GM12878 (cell line): ENCODE results near the gene PAM16. TPM values are rescaled to one million over a fixed set of nuclear protein-coding genes. Genes with fewer than 3 reads are reported as not detected.

Experiments
- ATAC-seq: fragments of 200-7000 bp; cut with Tn5 transposase; 3 replicates; pipeline ENCODE4 v1.9.1; 2020; ENCODE audit warnings: mild to moderate bottlenecking, moderate library complexity
- BruUV-seq: library from RNA; stranded (reverse); fragments of 400-500 nt; replicated peaks from 2 replicates; lab custom pipeline; 2021; lab: Mats Ljungman, UMichigan
- CTCF ChIA-PET: fragments of 300-600 bp; sonication (Branson Sonifier 250); formaldehyde crosslinking; extraction: SDS; loops from one replicate; lab custom pipeline; 2021; ENCODE audit warnings: inconsistent platforms; lab: Yijun Ruan, JAX
- POLR2A ChIA-PET: fragments of 350-600 bp; formaldehyde crosslinking; extraction: SDS; loops from one replicate; lab custom pipeline; 2021; ENCODE audit warnings: inconsistent platforms; lab: Charles Lee
- RAD21 ChIA-PET: fragments of 300-600 bp; sonication (Branson Sonifier 250); formaldehyde crosslinking; loops from one replicate; lab custom pipeline; 2023; ENCODE audit warnings: antibody characterized with exemption; ENCODE audit not compliant: unreplicated experiment; lab: Charles Lee
- SMC1A ChIA-PET: fragments of 300-600 bp; sonication (Branson Sonifier 250); formaldehyde crosslinking; loops from one replicate; lab custom pipeline; 2023; ENCODE audit not compliant: unreplicated experiment, uncharacterized antibody; lab: Charles Lee
- DNase-seq: peaks from one replicate; pipeline ENCODE4 v3.0.0-alpha.2; 2011; ENCODE audit warnings: low read depth, low spot score
- FAIRE-seq: peaks from 3 replicates; lab custom pipeline; 2011; peaks lifted over from hg19 to GRCh38; lab: Jason Lieb, UNC
- H2AFZ ChIP-seq: 2 replicates; pipeline ENCODE4 v1.6.0; 2011; ENCODE audit warnings: low read depth, low read length, control low read depth; ENCODE audit not compliant: control insufficient read depth
- H3K27ac ChIP-seq: 2 replicates; pipeline ENCODE4 v1.5.1; 2011; ENCODE audit warnings: control low read depth; ENCODE audit not compliant: control insufficient read depth, insufficient read depth
- H3K27me3 ChIP-seq, 2 experiments: replicated peaks in 1 of 2; 2 replicates each; pipeline versions ENCODE4 v1.6.0 to v1.6.1; 2011; ENCODE audit warnings: low read length in 1 of 2; ENCODE audit not compliant: control insufficient read depth in 2 of 2, insufficient read depth in 2 of 2
- H3K36me3 ChIP-seq, 2 experiments: 2 replicates each; pipeline ENCODE4 v1.5.1; 2011; ENCODE audit warnings: low read length in 1 of 2; ENCODE audit not compliant: control insufficient read depth in 2 of 2, insufficient read depth in 2 of 2
- H3K4me1 ChIP-seq: 2 replicates; pipeline ENCODE4 v1.6.1; 2011; ENCODE audit warnings: mild to moderate bottlenecking, low read length, moderate library complexity, mixed read lengths; ENCODE audit not compliant: control insufficient read depth, insufficient read depth
- H3K4me2 ChIP-seq: 2 replicates; pipeline ENCODE4 v1.6.0; 2011; ENCODE audit warnings: control low read depth; ENCODE audit not compliant: control insufficient read depth, insufficient read depth
- H3K4me3 ChIP-seq: fragments of 200-600 bp; sonication (generic); 2 replicates; pipeline ENCODE4 v1.5.1; 2016
- H3K79me2 ChIP-seq: 2 replicates; pipeline ENCODE4 v1.6.0; 2011; ENCODE audit warnings: low read length; ENCODE audit not compliant: control insufficient read depth, insufficient read depth
- H3K9ac ChIP-seq: 2 replicates; pipeline ENCODE4 v1.8.0; 2011; ENCODE audit warnings: low read length, control low read depth, mixed read lengths; ENCODE audit not compliant: control insufficient read depth, insufficient read depth
- H3K9me3 ChIP-seq: replicated peaks from 3 replicates; pipeline ENCODE4 v1.5.1; 2011; ENCODE audit warnings: mild to moderate bottlenecking, low read length; ENCODE audit not compliant: control insufficient read depth, insufficient read depth
- H4K20me1 ChIP-seq: 2 replicates; pipeline ENCODE4 v1.6.0; 2011; ENCODE audit not compliant: control insufficient read depth, insufficient read depth
- ATF2 ChIP-seq: IDR thresholded peaks from 2 replicates; pipeline ENCODE4 v1.6.1; 2012; ENCODE audit warnings: low read length, inconsistent platforms
- CREB1 ChIP-seq: IDR thresholded peaks from 2 replicates; pipeline ENCODE4 v1.6.1; 2012; ENCODE audit warnings: low read depth, mild to moderate bottlenecking, inconsistent platforms
- NRF1 ChIP-seq: conservative IDR thresholded peaks from 2 replicates; pipeline ENCODE4 v1.6.1; 2011; ENCODE audit warnings: mild to moderate bottlenecking, low read depth, low read length, improper control_type of control experiment
- RELA ChIP-seq: fragments of 450-650 bp; IDR thresholded peaks from 2 replicates; pipeline ENCODE4 v1.8.0; 2014; ENCODE audit warnings: borderline replicate concordance; ENCODE audit not compliant: partially characterized antibody
- SRF ChIP-seq, 2 experiments: IDR thresholded peaks; 2 replicates each; pipeline ENCODE4 v1.6.1; 2011; ENCODE audit warnings: low read depth in 2 of 2, low read length in 2 of 2, mild to moderate bottlenecking in 1 of 2, moderate library complexity in 1 of 2
- WGBS: methylation state at CpG from one replicate; pipeline ENCODE4 v1.1.6; 2016; ENCODE audit warnings: low lambda C conversion rate; ENCODE audit not compliant: insufficient replicate concordance, insufficient coverage; ENCODE audit errors: missing lambda C conversion rate; 5-methylcytosine and 5-hydroxymethylcytosine counted together
- in situ Hi-C: fragments of 300-500 bp; cut with MboI; formaldehyde crosslinking; loops from 9 replicates; pipeline ENCODE4 v1.14.3; 2018; ENCODE audit warnings: mixed read lengths
- intact Hi-C: fragments of 100-400 bp; cut with micrococcal nuclease; formaldehyde crosslinking; loops from one replicate; pipeline ENCODE4 v1.14.2; 2022; ENCODE audit not compliant: unreplicated experiment
- polyA plus RNA-seq, 11 experiments: library from polyadenylated mRNA; depleted of rRNA in 4 of 11; unstranded in 6 of 11; stranded (reverse) in 5 of 11; fragments of >200 nt; fragmentation: Nextera tagmentation in 4 of 11; fragmentation: Illumina TruSeq in 1 of 11; extraction: Ambion mirVana in 4 of 11; extraction: Trizol in 1 of 11; gene quantifications; 1 replicate in 1 of 11; 2 replicates in 10 of 11; pipeline versions ENCODE4 v1.2.1 to v1.2.3, GENCODE V29; 2011 to 2016; ENCODE audit warnings: inconsistent platforms in 2 of 11, missing spikeins in 2 of 11, low read depth in 1 of 11
- total RNA-seq, 4 experiments: library from RNA; depleted of rRNA in 3 of 4; stranded (reverse); fragments of >200 nt in 3 of 4; fragmentation: Illumina TruSeq in 1 of 4; extraction: Trizol in 1 of 4; gene quantifications; 2 replicates each; pipeline versions ENCODE4 v1.2.1 to v1.2.3, GENCODE V29; 2013 to 2021
- TF ChIP-seq, protein P1 (sequence below): IDR thresholded peaks from 2 replicates; pipeline ENCODE4 v1.6.1; 2012; ENCODE audit warnings: low read depth, low read length, improper control_type of control experiment

PAM16 gene
- total and polyA plus RNA-seq, 10 of the 15 experiments (the other 5 are each of a cell fraction or from before 2014, with no cell fraction given), result 18.5 to 94.3 (median 51.5) TPM

DNA sequence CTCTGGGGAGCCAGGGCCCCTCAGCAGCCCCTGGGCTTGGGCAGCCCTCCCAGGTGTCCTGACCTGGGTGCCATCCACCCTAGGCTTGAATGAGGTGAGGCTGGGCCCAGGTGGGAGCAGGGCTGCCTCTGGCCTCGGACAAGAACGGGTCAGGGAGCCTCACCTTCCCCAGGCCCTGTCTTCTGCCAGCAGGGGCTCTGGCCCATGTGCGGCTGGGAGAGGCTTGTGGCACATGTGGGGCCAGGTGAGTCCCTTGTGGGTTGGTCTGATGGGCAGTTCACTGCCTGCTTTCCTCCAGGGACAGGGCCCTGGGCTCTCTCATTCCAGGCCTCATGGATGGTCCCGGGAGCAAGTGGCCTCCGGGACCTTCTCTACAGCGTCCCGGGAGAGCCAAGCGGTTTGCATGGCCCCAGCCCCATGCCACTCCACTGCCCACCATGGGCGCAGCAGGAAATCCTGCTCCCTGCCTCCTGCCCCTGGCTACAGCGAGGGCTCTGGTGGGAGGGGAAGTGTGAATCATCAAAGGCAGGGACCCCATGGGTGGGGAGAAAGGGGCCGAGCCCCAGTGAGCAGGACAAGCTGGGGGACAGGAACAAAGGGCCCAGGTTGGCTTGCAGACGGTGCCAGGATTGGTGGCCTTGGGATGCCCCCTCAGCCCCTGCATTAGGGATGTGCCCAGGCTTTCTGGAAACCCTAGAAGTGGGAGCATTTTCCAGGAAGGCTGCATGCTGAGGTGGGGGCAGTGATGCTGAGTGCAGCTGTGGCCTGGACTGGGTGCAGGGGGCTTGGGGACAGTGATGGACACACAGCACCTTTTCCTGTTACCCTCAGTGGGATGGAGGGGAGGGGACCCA, 32.7 kb upstream of the PAM16 start:
- no peak overlapping the region for H3K27ac ChIP-seq
- no peak for FAIRE-seq

More for the DNA sequence above, 32.7 kb upstream of the PAM16 start:
- H3K4me2 ChIP-seq, result no peak overlapping the region
- TF ChIP-seq CREB1 (no peak), RELA (no peak), ATF2 (no peak), NRF1 (no peak), SRF (IDR thresholded peaks at IDR 0.05; ENCODE audit: low read depth in 2 of 2, low read length in 2 of 2) (no peak)
- TF ChIP-seq, protein P1, sequence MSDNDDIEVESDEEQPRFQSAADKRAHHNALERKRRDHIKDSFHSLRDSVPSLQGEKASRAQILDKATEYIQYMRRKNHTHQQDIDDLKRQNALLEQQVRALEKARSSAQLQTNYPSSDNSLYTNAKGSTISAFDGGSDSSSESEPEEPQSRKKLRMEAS, result no peak
- in situ Hi-C loops (no loop called here), intact Hi-C loops (no loop called here)
- H3K79me2 ChIP-seq, result no peaks in the 10 kb centered on the region
- ATAC-seq (no peak), DNase-seq (no peak)
- CTCF ChIA-PET, result no interaction called here
- no peaks in the 10 kb centered on the region for H4K20me1 ChIP-seq
- no peak overlapping the region for H2AFZ ChIP-seq
- peaks cover 0 to 19% of the 10 kb centered on the region in 2 experiments; a peak in 3 of 4 replicates for H3K36me3 ChIP-seq
- no peak overlapping the region for H3K9ac ChIP-seq
- POLR2A ChIA-PET, result no interaction called here
- RAD21 ChIA-PET, result no interaction called here
- H3K4me3 ChIP-seq, result no peak overlapping the region
- BruUV-seq, result no TSS peak
- SMC1A ChIA-PET, result no interaction called here
- no peaks in the 10 kb centered on the region for H3K4me1 ChIP-seq
- no peaks in the 10 kb centered on the region for H3K27me3 ChIP-seq
- 94% methylated on average over 12 of the region's 12 CpGs for WGBS
- no peaks in the 10 kb centered on the region for H3K9me3 ChIP-seq
